ENCODE results near the gene HAND1. TPM values are rescaled to one million over a fixed set of nuclear protein-coding genes. Genes with fewer than 3 reads are reported as not detected.

The HAND1 gene
- total and polyA plus RNA-seq, 2 experiments from 2014 or later, result not detected

GRCh38 chr5:154464438-154464837 lies 13.6 kb downstream of the HAND1 start:
- peaks cover 13% of the 10 kb centered on the region; the same call in 1 of the 2 replicates for H3K4me1 ChIP-seq (ENCODE audit: insufficient read depth)
- no peak for DNase-seq (ENCODE audit: low spot score)
- H4K20me1 ChIP-seq (replicated peaks; ENCODE audit: insufficient read depth), result no peaks in the 10 kb centered on the region
- no peak overlapping the region for H2AFZ ChIP-seq
- no peaks in the 10 kb centered on the region for H3K9me3 Mint-ChIP-seq
- H3K36me3 ChIP-seq (ENCODE audit: insufficient read depth), result no peaks in the 10 kb centered on the region
- no peak overlapping the region for H3K4me2 ChIP-seq
- TF ChIP-seq POLR2AphosphoS5 (IDR thresholded peaks at IDR 0.05; ENCODE audit: low read depth) (no peak), STAT1 (IDR thresholded peaks at IDR 0.05; ENCODE audit: unreplicated experiment) (no peak), JUNB (IDR thresholded peaks at IDR 0.05; ENCODE audit: unreplicated experiment) (no peak), ZNF114 (CRISPR knock-in tag; IDR thresholded peaks at IDR 0.05) (no peak), ZNF331 (CRISPR knock-in tag; IDR thresholded peaks at IDR 0.05; ENCODE audit: low read depth) (no peak), ETS1 (IDR thresholded peaks at IDR 0.05) (no peak), NANOG (IDR thresholded peaks at IDR 0.05; ENCODE audit: borderline replicate concordance) (no peak), EZH2 (IDR thresholded peaks at IDR 0.05; ENCODE audit: low read depth, unreplicated experiment) (no peak), CTCF (conservative IDR thresholded peaks at IDR 0.05; ENCODE audit: low read depth in 2 of 2) (no peak), EZH2phosphoT487 (IDR thresholded peaks at IDR 0.05; ENCODE audit: unreplicated experiment) (no peak), ZNF462 (CRISPR knock-in tag; IDR thresholded peaks at IDR 0.05) (no peak), CREB1 (CRISPR knock-in tag; IDR thresholded peaks at IDR 0.05; ENCODE audit: low read depth) (no peak), REST (IDR thresholded peaks at IDR 0.05; ENCODE audit: unreplicated experiment) (no peak)
- H3K36me3 Mint-ChIP-seq (ENCODE audit: low read depth), result no peaks in the 10 kb centered on the region
- H3F3A ChIP-seq (replicated peaks; ENCODE audit: low read depth), result no peaks in the 10 kb centered on the region
- no peak overlapping the region for H3K27ac Mint-ChIP-seq
- peaks cover 35% of the 10 kb centered on the region for H3K27me3 ChIP-seq (ENCODE audit: insufficient read depth)
- H3K9me2 ChIP-seq (ENCODE audit: insufficient read depth), result no peaks in the 10 kb centered on the region
- peaks cover 14% of the 10 kb centered on the region for H3K4me1 Mint-ChIP-seq
- H3K27me3 Mint-ChIP-seq (ENCODE audit: insufficient read depth, low read depth, poor library complexity), result peaks cover 21% of the 10 kb centered on the region
- H3K27ac ChIP-seq (ENCODE audit: low read depth), result no peak overlapping the region
- H3K4me3 ChIP-seq, result no peak overlapping the region
- no peak for ATAC-seq
- no peaks in the 10 kb centered on the region for H3K79me2 ChIP-seq (replicated peaks; ENCODE audit: insufficient read depth)
- H3K4me3 Mint-ChIP-seq, result no peak overlapping the region
